Measurements from ENCODE around the gene ECHS1.

The ECHS1 gene

GRCh38 chr10:133400624-133401424 lies 27.7 kb upstream of the ECHS1 start:
- TF ChIP-seq CREB1 (IDR thresholded peaks at IDR 0.05; ENCODE audit: low read depth) (no peak), YY1 (IDR thresholded peaks at IDR 0.05; ENCODE audit: low read depth) (no peak), ZBTB7A (IDR thresholded peaks at IDR 0.05; ENCODE audit: low read depth) (no peak), TAF1 (IDR thresholded peaks at IDR 0.05; ENCODE audit: low read depth) (no peak), NFIC (IDR thresholded peaks at IDR 0.05) (no peak), REST (IDR thresholded peaks at IDR 0.05; ENCODE audit: low read depth) (no peak), FOXM1 (IDR thresholded peaks at IDR 0.05; ENCODE audit: borderline replicate concordance, low read depth) (no peak), MAX (IDR thresholded peaks at IDR 0.05) (no peak), TEAD4 (IDR thresholded peaks at IDR 0.05) (no peak), EGR1 (IDR thresholded peaks at IDR 0.05) (no peak), TCF12 (IDR thresholded peaks at IDR 0.05; ENCODE audit: low read depth) (no peak), USF1 (IDR thresholded peaks at IDR 0.05) (no peak)

GRCh38 chr10:133399123-133399601 lies 26.0 kb upstream of the ECHS1 start:
- TF ChIP-seq NFIC (IDR thresholded peaks at IDR 0.05) (no peak), EP300 (IDR thresholded peaks at IDR 0.05; ENCODE audit: borderline replicate concordance) (no peak), RAD21 (IDR thresholded peaks at IDR 0.05; ENCODE audit: low read depth) (no peak), CEBPB (IDR thresholded peaks at IDR 0.05) (no peak), TEAD4 (IDR thresholded peaks at IDR 0.05) (no peak), TCF12 (IDR thresholded peaks at IDR 0.05; ENCODE audit: low read depth) (no peak), ZBTB7A (IDR thresholded peaks at IDR 0.05; ENCODE audit: low read depth) (no peak), USF1 (IDR thresholded peaks at IDR 0.05) (no peak)

DNA sequence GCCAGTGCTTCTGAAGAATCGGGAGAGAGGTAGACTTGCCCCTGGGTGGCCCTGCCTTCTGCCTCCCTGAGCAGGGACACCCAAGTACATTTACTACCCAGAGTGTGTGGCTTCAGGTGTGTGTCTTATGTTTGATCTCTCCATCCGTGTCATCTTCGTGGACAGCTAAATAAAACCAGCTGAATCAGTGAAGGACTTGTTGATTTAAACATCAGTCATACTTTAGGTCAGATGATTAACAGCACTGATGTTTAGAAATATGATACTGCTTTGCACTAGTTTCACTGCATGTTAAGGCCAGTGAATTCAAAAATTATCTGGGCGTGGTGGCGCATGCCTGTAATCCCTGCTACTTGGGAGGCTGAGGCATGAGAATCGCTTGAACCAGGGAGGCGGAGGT lies 24.8 kb upstream of the ECHS1 start:
- TF ChIP-seq USF1 (IDR thresholded peaks at IDR 0.05) = no peak
- TF ChIP-seq REST (IDR thresholded peaks at IDR 0.05; ENCODE audit: low read depth) = no peak
- TF ChIP-seq TEAD4 (IDR thresholded peaks at IDR 0.05) = no peak
- no peak for TF ChIP-seq CREB1 (IDR thresholded peaks at IDR 0.05; ENCODE audit: low read depth)
- no peak for TF ChIP-seq ZBTB7A (IDR thresholded peaks at IDR 0.05; ENCODE audit: low read depth)
- TF ChIP-seq RAD21 (IDR thresholded peaks at IDR 0.05; ENCODE audit: low read depth) = no peak
- TF ChIP-seq CEBPB (IDR thresholded peaks at IDR 0.05) = no peak
- TF ChIP-seq YY1 (IDR thresholded peaks at IDR 0.05; ENCODE audit: low read depth) = no peak
- no peak for TF ChIP-seq EGR1 (IDR thresholded peaks at IDR 0.05)
- TF ChIP-seq EP300 (IDR thresholded peaks at IDR 0.05; ENCODE audit: borderline replicate concordance) = no peak
- TF ChIP-seq NFIC (IDR thresholded peaks at IDR 0.05) = no peak
- TF ChIP-seq FOXM1 (IDR thresholded peaks at IDR 0.05; ENCODE audit: borderline replicate concordance, low read depth) = no peak
- no peak for TF ChIP-seq MAX (IDR thresholded peaks at IDR 0.05)
- TF ChIP-seq TAF1 (IDR thresholded peaks at IDR 0.05; ENCODE audit: low read depth) = no peak
- no peak for TF ChIP-seq TCF12 (IDR thresholded peaks at IDR 0.05; ENCODE audit: low read depth)

- no peak for TF ChIP-seq ZBTB7A (IDR thresholded peaks at IDR 0.05; ENCODE audit: low read depth)
- TF ChIP-seq EGR1 (IDR thresholded peaks at IDR 0.05) = no peak
- TF ChIP-seq TAF1 (IDR thresholded peaks at IDR 0.05; ENCODE audit: low read depth) = no peak
- no peak for TF ChIP-seq TEAD4 (IDR thresholded peaks at IDR 0.05)
- no peak for TF ChIP-seq REST (IDR thresholded peaks at IDR 0.05; ENCODE audit: low read depth)
- TF ChIP-seq YY1 (IDR thresholded peaks at IDR 0.05; ENCODE audit: low read depth) = no peak
- TF ChIP-seq MAX (IDR thresholded peaks at IDR 0.05) = no peak
- TF ChIP-seq USF1 (IDR thresholded peaks at IDR 0.05) = no peak
- no peak for TF ChIP-seq EP300 (IDR thresholded peaks at IDR 0.05; ENCODE audit: borderline replicate concordance)
- TF ChIP-seq CEBPB (IDR thresholded peaks at IDR 0.05) = no peak
- TF ChIP-seq RAD21 (IDR thresholded peaks at IDR 0.05; ENCODE audit: low read depth) = no peak
- TF ChIP-seq TCF12 (IDR thresholded peaks at IDR 0.05; ENCODE audit: low read depth) = no peak
- TF ChIP-seq CREB1 (IDR thresholded peaks at IDR 0.05; ENCODE audit: low read depth) = no peak
These were observed 23.0 kb upstream of the ECHS1 start for GRCh38 chr10:133396035-133396624.
